HG03520 (cell line): ENCODE measurements around the gene BCLAF3.

Experiments used
- ATAC-seq: cut with Tn5 transposase; IDR thresholded peaks from one replicate; pipeline ENCODE4 v1.9.1; 2021; ENCODE audit warnings: mild to moderate bottlenecking, moderate library complexity; ENCODE audit not compliant: unreplicated experiment

The BCLAF3 gene

DNA sequence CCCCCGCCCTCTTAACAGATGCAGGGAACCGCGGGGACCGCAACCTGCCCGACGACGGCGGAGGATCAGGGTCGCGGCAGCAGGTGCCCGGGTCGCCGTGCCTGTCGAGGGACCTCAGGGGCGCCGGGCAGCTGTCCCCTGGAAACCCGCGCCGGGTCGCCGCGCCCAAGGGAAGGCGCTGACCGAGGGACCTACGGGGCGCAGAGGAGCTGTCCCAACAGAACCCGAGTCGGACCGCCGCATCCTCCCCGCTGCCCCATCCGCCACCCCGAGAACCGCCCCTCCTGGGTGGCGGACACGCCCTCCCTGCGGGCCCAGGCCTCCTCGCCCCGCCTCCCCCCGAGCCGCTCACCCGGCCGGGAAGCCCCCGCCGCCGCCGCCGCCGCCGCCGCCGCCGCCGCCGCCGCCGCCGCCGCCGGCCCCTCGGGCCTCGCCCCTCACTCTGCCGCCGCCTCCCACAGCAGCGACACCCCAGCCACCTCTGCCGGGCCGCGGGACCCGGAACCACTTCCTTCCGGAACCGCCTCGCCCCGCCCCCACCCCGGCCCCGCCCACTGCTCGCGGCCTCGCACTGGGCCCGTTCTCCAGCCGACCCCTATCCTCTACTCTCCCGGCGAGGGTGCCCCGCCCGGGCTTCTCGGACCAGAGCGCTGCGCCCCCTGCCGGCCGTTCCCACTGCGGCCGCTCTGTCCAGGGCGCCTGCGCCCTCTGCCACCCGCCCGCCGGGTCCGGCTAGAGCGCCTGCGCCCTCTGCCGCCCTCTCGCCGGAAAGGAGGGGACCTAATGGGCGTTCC is at the start of gene BCLAF3:
BCLAF3 (minus strand) TSS at position 506 of the 794 bp plus-strand sequence. CDS start 20,797 bp downstream, outside the sequence.
- peak; percentile 94 for ATAC-seq

DNA sequence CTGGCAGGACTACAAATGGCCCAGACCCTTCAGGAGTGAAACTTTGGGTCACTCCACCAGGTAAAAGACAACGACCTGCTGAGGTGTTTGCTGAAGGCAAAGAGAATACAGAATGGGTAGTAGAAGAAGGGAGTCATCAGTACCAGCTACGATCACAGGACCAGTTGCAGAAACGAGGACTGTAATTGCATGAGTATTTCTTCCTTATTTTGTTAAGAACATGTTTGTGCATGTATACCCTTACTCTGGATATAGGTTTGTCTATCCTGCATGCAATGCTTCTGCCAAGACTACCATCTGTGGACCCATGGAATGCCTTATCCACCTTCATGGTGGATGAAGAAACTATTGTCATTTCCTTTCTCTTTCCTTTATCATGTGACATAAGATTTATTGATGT is 48.1 kb upstream of the BCLAF3 start:
- ATAC-seq: no peak

- ATAC-seq: no peak
Measured at GRCh38 chrX:20037186-20037585, 46.3 kb upstream of the BCLAF3 start.

DNA sequence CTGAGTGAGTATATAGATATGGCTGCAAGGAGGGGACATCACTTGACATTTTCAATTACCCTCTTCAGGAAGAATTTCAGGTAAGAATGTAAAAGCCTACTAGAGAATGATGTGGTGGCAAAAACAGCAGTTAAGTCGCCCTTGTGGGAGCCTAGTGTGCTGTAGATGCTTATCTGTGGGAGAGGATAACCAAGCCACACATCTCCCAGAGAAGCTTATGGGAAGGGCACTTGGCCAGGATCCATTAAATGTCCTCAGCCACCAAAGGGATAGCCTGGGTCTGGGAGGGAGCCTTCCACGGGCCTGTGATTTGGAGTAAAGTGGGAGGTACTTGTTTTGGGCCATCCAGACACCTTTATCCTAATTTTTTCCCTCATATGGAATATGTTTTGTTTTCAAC is 41.3 kb upstream of the BCLAF3 start:
- no peak for ATAC-seq

DNA sequence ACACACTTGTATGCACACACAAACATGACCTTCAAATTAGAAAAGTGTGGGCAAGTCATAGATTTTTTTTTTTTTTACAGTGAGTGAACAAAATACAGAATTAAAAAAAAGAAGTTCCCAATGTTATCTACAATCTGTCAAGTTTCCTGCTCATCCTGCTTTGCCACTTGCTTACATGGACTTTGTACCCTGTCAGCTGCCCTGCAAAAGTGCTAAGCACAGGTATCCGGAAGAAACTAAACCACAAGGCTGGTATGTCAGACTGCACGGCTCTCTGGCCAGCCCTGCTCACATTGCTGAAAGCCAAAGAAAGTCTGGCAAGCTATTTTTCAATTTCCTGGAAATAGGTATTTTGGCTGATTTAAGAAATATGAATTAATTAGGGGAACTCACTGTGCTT is 38.9 kb upstream of the BCLAF3 start:
- ATAC-seq: no peak

GRCh38 chrX:20028588-20028987 is 37.7 kb upstream of the BCLAF3 start:
- no peak for ATAC-seq

DNA sequence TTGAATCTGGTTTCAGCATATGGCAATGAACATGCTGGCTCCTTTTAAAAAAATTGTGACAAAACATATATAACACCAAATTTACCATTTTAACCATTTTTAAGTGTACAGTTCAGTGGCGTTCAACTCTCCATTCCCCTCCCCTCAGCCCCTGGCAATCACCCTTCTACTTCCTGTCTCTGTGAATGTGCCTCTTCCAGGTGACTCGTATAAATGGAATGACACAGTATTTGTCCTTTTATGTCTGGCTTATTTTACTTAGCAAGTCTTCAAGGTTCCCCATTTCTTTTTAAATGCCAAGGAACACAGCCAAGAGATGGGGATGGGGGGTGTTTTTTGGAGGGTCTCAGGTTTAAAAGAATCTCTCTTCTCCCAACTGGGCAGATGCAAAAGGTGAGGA is 35.4 kb upstream of the BCLAF3 start:
- no peak for ATAC-seq

DNA sequence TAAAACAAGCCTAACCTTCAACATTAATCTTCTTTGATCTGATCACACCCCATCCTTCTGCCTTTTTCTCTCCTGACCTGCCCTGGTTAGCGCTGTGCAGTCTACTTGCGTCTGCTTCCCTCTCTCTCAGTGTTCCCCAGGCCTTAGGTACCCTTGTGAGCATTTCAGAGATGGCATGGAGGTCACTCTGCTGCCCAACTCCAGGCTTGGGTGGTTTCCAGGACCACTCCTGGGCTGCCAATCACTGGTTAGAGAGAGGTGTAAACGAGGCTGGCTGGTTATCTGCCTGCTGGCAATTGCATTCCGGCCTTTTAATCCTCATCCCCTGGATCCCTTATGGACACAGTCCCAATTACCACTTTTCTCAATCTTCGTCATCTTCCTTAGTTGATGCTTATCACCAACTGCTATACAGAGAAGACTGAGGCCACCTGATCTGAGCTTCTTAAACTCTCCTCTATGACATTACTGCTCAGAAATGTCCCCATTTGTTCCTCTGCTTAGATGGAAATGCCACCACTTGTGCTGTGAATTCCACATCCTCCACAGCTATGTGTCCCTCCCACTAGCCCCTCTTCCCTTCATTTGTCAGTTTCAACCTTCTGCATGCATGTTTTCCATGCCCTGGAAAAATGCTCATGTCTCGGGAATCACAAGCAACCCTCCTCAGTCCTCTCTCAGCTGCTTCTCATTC is 29.0 kb upstream of the BCLAF3 start:
- no peak for ATAC-seq

- no peak for ATAC-seq
Measured at GRCh38 chrX:20016616-20016945, 25.7 kb upstream of the BCLAF3 start.

GRCh38 chrX:20015945-20016615 is 25.2 kb upstream of the BCLAF3 start:
- ATAC-seq: no peak

GRCh38 chrX:20015422-20015821 is 24.6 kb upstream of the BCLAF3 start:
- ATAC-seq: no peak

DNA sequence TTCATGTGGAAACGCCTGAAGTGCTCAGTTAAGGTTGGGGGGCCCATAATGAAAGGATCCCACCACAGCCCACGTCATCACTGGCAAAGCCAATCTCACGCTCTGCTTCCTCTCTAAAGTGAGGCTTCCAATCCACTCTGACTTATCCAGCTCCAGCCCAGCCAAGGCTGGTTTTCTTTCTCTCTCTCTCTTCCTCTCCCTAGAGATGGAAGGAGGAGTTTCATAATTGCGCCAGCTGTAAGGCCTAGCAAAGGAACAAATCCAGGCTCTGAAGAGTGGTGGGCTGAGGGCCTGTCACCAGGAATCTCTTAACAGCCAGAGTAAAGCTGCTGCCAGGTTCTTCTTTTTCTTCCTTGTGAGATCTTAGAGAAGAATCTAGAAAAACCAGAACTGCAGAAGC is 20.7 kb upstream of the BCLAF3 start:
- ATAC-seq: no peak

DNA sequence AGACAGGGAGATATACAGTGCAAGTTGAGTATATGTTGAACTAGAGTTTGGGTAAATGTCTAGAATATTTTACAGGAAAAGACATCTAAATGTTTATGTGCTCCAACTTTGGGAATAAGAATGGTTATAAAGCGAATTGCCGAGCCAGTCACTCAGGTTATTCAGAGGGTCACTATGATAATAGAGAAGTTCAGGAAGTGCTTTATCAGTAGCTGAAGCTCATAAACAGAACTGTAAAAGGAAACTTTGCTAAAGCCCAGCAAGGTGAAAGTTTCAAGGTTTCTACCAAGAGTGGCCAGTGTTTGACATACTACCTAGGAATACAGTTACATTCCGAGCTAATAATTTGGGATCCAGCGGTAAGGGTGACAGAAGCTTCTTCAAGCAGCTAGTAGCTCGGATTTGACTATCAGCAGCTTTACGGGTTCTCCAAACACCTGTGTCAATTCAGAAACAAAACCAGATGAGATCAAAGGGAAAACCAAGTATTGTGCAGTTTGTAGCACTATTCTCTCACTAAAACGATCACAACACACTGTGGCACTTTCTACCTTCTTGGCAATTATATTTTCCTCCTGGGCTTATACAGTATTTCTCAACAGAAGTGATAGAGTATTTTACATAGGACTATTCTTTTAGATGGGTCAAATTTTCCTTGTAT is 17.2 kb upstream of the BCLAF3 start:
- ATAC-seq: no peak

- ATAC-seq: no peak
Measured at GRCh38 chrX:20005883-20006282, 15.0 kb upstream of the BCLAF3 start.

GRCh38 chrX:20001588-20001987 is 10.7 kb upstream of the BCLAF3 start:
- no peak for ATAC-seq

DNA sequence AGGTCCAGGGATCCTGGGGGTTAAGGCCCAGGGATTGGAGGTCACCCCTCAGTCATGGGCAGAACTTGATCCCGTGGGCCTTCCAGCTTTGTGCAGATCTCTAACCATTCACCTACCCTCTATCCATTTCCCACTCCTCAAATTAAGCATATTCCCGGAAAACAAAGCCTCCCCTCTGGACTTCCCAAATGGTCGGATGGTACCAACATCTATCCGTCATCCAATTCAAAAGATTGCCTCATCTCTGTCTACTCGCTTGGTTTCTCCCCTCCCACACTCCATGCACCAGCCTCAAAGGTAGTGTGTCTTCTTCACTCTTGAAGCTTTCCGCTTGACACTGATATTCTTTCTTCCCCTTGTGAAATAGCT is 473 bp upstream of the BCLAF3 start:
- no peak for ATAC-seq

DNA sequence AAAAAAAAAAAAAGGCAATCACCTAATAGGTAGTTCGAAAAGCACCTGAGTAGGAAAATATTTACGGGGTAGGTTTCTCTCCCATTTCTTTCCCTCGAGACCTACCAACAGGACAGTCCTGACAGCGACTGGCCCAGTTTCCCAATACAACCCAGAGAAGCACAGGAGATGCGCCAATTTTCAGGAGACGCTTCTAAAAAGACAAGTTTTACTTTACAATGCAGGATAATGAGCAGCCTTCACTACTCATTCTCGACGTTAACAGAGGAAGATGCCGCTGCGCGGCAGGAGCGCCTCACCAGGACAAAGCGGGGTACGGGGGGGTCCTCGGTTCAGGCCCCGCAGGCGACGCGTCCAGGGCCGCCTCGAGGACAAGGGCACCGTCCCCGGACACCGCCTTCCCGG is 708 bp downstream of the BCLAF3 start:
- ATAC-seq: peak; percentile 10

DNA sequence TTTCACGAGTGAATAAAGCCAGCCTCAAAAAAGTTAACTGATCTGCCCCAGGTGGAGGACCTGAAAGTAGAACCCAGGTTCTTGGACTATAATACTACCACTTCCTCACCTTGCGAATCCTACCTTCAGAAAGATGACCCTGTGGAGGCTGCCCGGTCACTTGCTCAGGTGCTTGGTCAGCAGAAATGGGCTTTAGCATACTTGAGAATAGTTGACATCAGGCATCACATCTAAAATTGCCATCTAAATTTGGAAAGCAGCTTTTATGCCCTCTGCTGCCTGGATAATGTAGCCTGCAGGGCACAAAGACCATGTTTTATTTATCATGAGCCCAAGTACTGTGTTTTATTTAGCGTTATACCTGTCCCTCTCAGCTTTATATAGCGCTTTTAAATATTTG is 3.0 kb downstream of the BCLAF3 start:
- no peak for ATAC-seq

- no peak for ATAC-seq
Measured at GRCh38 chrX:19986531-19986930, 4.3 kb downstream of the BCLAF3 start.

- ATAC-seq: no peak
Measured at GRCh38 chrX:19981947-19982346, 8.9 kb downstream of the BCLAF3 start.

- ATAC-seq: no peak
Measured at GRCh38 chrX:19975845-19976244, 15.0 kb downstream of the BCLAF3 start.

DNA sequence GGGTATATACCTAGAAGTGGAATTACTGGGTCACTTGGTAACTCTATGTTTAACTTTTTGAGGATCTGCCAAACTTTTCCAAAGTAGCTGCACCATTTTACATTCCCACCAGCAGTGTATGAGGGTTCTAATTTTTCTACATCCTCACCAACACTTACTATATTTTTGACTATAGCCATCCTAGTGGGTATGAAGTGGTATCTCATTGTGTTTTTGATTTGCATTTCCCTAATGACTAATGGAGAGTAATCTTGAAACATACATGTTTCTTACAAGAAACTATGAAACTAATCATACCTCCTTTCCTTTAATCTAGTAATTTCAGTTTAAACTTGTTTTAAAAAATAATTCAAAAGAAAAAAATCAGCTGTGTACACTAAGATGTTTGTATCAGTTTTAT is 17.9 kb downstream of the BCLAF3 start:
- no peak for ATAC-seq
